Lower lobe of right lung (tissue), 2 donors: Measurements from ENCODE around the gene SLC26A3. TPM values are rescaled to one million over a fixed set of nuclear protein-coding genes. Genes with fewer than 3 reads are reported as not detected.

Experiments used
- ATAC-seq, 2 donors: fragments of 200-7000 bp; cut with Tn5 transposase; one replicate each; pipeline ENCODE4 v1.9.1; 2020 to 2022; ENCODE audit warnings: mild to moderate bottlenecking in 2 of 2, moderate library complexity in 2 of 2
- DNase-seq: peaks from one replicate; pipeline ENCODE4 v3.0.0-alpha.2; 2020
- H3K27ac ChIP-seq: fragments of 200-600 bp; one replicate; pipeline ENCODE4 v1.8.0; 2022
- H3K27me3 ChIP-seq: fragments of 200-600 bp; one replicate; pipeline ENCODE4 v1.8.0; 2022; ENCODE audit warnings: low read depth
- H3K36me3 ChIP-seq: fragments of 200-600 bp; one replicate; pipeline ENCODE4 v1.8.0; 2022; ENCODE audit warnings: mild to moderate bottlenecking
- H3K4me1 ChIP-seq: fragments of 200-600 bp; one replicate; pipeline ENCODE4 v1.8.0; 2022
- H3K4me3 ChIP-seq: fragments of 200-600 bp; one replicate; pipeline ENCODE4 v1.8.0; 2022; ENCODE audit warnings: mild to moderate bottlenecking
- H3K9me3 ChIP-seq: fragments of 200-600 bp; one replicate; pipeline ENCODE4 v1.8.0; 2022
- intact Hi-C: fragments of 100-400 bp; cut with DNase I; formaldehyde crosslinking; loops from one replicate; pipeline ENCODE4 v1.11.0; 2022
- total RNA-seq: library from RNA; stranded (reverse); fragmentation: NEBNext Ultra II Directional; extraction: Animal tissue kit (Norgen Biotek cat#: 25700); gene quantifications from one replicate; pipeline ENCODE4 v1.2.1, GENCODE V29; 2021
- TF ChIP-seq, protein P1 (sequence below): fragments of 200-600 bp; IDR thresholded peaks from one replicate; pipeline ENCODE4 v1.8.0; 2022; ENCODE audit warnings: antibody characterized with exemption, mild to moderate bottlenecking
- donor health status: DM: no; HTN: yes; CAD: no; lungs with severe emphysema.

The SLC26A3 gene
- total RNA-seq, 1 donor from 2014 or later, result not detected

- Histone ChIP-seq H3K4me1 (no peaks in the 10 kb centered on the region), H3K27me3 (no peaks in the 10 kb centered on the region), H3K9me3 (no peaks in the 10 kb centered on the region), H3K4me3 (no peak overlapping the region), H3K36me3 (no peaks in the 10 kb centered on the region), H3K27ac (no peak overlapping the region)
- ATAC-seq (no peak), DNase-seq (no peak)
- TF ChIP-seq, protein P1, sequence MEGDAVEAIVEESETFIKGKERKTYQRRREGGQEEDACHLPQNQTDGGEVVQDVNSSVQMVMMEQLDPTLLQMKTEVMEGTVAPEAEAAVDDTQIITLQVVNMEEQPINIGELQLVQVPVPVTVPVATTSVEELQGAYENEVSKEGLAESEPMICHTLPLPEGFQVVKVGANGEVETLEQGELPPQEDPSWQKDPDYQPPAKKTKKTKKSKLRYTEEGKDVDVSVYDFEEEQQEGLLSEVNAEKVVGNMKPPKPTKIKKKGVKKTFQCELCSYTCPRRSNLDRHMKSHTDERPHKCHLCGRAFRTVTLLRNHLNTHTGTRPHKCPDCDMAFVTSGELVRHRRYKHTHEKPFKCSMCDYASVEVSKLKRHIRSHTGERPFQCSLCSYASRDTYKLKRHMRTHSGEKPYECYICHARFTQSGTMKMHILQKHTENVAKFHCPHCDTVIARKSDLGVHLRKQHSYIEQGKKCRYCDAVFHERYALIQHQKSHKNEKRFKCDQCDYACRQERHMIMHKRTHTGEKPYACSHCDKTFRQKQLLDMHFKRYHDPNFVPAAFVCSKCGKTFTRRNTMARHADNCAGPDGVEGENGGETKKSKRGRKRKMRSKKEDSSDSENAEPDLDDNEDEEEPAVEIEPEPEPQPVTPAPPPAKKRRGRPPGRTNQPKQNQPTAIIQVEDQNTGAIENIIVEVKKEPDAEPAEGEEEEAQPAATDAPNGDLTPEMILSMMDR, result no peak
- intact Hi-C loops, result no loop called here
Observed at GRCh38 chr7:107815254-107815882, 12.3 kb upstream of the SLC26A3 start.

- H3K27ac ChIP-seq, result no peak overlapping the region
- H3K4me1 ChIP-seq, result no peaks in the 10 kb centered on the region
- no peak overlapping the region for H3K4me3 ChIP-seq
- H3K27me3 ChIP-seq, result no peaks in the 10 kb centered on the region
- no peaks in the 10 kb centered on the region for H3K9me3 ChIP-seq
- no peak for ATAC-seq
- intact Hi-C loops, result no loop called here
- DNase-seq, result no peak
- TF ChIP-seq, protein P1, result no peak
- H3K36me3 ChIP-seq, result no peaks in the 10 kb centered on the region
Observed at GRCh38 chr7:107813524-107813923, 10.5 kb upstream of the SLC26A3 start.

GRCh38 chr7:107811934-107812333, 8.9 kb upstream of the SLC26A3 start:
- H3K9me3 ChIP-seq, result no peaks in the 10 kb centered on the region
- no peaks in the 10 kb centered on the region for H3K4me1 ChIP-seq
- DNase-seq (no peak), ATAC-seq (no peak)
- intact Hi-C loops, result no loop called here
- H3K4me3 ChIP-seq, result no peak overlapping the region
- H3K36me3 ChIP-seq, result no peaks in the 10 kb centered on the region
- no peaks in the 10 kb centered on the region for H3K27me3 ChIP-seq
- TF ChIP-seq, protein P1, result no peak
- H3K27ac ChIP-seq, result no peak overlapping the region

DNA sequence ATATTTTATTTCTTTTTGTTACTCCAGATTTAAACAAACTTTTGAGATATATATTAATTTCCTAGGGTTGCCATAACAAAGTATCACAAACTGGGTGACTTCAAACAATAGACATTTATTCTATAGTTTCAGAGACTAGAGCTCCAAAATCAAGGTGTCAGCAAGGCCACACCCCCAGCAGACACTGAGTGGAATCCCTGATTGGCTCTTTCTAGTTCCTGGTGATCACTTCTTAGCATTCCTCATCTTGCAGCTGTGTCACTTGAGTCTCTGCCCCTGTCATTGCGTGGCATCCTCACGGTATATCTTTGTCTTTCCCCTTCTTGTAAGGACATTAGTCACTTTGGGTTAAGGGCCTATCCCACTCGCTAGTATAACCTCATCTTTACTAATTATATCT, 7.6 kb upstream of the SLC26A3 start:
- H3K9me3 ChIP-seq, result no peaks in the 10 kb centered on the region
- H3K36me3 ChIP-seq, result no peaks in the 10 kb centered on the region
- H3K4me1 ChIP-seq, result no peaks in the 10 kb centered on the region
- ATAC-seq (no peak), DNase-seq (no peak)
- H3K4me3 ChIP-seq, result no peak overlapping the region
- H3K27me3 ChIP-seq, result no peaks in the 10 kb centered on the region
- intact Hi-C loops, result no loop called here
- TF ChIP-seq, protein P1, result no peak
- H3K27ac ChIP-seq, result no peak overlapping the region

DNA sequence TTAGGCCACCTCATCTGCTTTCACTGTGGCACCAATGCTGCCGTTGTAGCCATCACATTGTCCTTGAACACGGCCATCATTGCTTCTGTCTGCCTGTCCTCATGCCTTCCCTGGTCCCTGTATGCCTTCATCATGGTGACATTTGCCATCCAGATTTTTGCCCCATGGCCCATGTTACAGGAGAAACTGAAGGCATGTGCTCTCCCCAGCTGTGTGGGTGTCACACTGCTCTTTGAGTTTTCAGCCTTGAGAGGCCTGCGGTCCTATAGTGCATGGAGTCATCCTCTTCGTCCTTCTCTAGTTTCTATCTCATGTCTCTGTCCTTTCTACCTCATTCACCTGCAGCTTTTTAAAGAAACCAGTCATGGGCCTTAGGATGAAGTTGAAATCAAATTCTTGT, 6.2 kb upstream of the SLC26A3 start:
- no peaks in the 10 kb centered on the region for H3K36me3 ChIP-seq
- ATAC-seq (no peak), DNase-seq (no peak)
- no peak overlapping the region for H3K27ac ChIP-seq
- TF ChIP-seq, protein P1, result no peak
- H3K4me3 ChIP-seq, result no peak overlapping the region
- no peaks in the 10 kb centered on the region for H3K9me3 ChIP-seq
- no peaks in the 10 kb centered on the region for H3K4me1 ChIP-seq
- intact Hi-C loops, result no loop called here
- H3K27me3 ChIP-seq, result no peaks in the 10 kb centered on the region
